HK-2 (cell line): ENCODE measurements around the gene RC3H2.
"Not testable (repeated sequence)": the region's sequence is repeated elsewhere in the genome, so short reads cannot be mapped to it uniquely, and the experiment has no call there.

Experiments
- DNase-seq: peaks from one replicate; pipeline ENCODE4 v3.0.0-alpha.2; 2018; ENCODE audit not compliant: unreplicated experiment

Gene RC3H2

DNA sequence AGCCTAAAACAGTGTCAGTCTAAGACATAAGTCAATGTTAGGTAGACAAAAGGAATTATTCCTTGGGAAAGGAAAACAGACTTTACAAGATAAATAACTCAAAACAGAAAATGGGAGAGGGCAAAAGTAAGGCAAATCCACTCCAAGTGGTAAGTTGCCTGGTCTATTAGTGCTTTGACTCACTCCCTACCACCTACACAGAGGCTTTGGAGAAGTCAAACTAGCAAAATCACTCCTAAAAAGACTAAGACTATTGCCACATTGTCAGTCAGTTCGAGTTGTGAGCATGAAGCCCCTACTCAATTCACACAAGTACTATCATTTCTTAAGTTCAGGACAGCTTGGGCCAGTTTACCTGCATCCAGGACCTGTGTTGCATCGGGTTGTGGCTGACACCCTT is 13.2 kb upstream of the RC3H2 start:
- no peak for DNase-seq

DNA sequence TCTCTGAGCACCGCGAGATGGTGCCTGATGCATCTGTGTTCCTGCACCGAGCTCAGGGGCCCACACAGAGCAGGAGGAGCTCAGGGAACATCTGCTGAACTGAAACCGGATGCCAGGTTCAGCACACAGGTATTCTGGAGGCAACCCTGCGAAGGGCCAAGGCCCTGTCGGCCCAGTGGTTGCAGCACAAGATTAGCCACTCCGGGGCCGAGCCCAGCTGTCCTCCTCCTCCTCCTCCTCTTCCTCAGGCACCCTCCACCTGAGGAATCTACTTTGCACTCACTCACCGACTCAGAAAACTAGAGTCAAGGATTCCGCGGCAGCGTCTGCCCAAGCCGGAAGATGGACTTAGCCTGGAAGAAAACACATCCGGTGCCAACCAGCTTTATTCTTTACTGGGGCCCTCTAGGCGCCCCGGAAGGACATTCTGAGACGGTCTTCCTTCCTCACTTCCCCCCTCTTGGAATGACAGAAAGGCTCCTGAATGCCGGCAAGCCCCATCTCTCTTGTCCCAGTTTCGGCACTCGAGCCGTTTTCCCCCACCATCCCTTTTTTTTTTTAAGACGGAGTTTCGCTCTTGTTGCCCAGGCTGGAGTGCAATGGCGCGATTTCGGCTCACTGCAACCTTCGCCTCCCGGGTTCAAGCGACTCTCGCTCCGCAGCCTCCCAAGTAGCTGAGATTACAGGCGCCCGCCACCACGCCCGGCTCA is 8.0 kb upstream of the RC3H2 start, which contains the start of gene ZBTB6:
ZBTB6 (minus strand) TSS at position 360 of the 710 bp plus-strand sequence. CDS start 1,251 bp downstream, outside the sequence.
- peak; percentile 80 for DNase-seq

DNA sequence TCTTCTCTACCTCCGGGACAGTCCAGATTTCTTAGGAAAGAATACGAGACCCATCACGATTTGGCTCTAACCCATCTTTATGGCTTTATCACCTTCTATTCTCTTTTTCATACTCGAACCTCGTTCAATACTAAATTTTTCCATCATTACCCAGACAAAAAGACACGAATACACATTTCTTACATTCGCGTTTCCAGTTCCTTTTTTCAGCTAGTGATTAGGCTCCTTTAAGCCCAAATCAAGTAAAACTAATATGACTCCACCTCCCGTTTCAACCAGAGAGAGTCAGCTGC is 7.5 kb upstream of the RC3H2 start:
- DNase-seq, result no peak

GRCh38 chr9:122906122-122906521 is 963 bp upstream of the RC3H2 start:
- not testable (repeated sequence) for DNase-seq

- DNase-seq, result peak; percentile 64
Measured at GRCh38 chr9:122904466-122904822, 715 bp downstream of the RC3H2 start.

GRCh38 chr9:122900791-122901190 is 4.4 kb downstream of the RC3H2 start:
- DNase-seq, result no peak

GRCh38 chr9:122897969-122898368 is 7.2 kb downstream of the RC3H2 start:
- DNase-seq, result no peak

- no peak for DNase-seq
Measured at GRCh38 chr9:122888480-122888879, 16.7 kb downstream of the RC3H2 start.

- DNase-seq, result no peak
Measured at GRCh38 chr9:122883125-122883524, 22.0 kb downstream of the RC3H2 start.

GRCh38 chr9:122879443-122879842 is 25.7 kb downstream of the RC3H2 start:
- DNase-seq, result no peak

DNA sequence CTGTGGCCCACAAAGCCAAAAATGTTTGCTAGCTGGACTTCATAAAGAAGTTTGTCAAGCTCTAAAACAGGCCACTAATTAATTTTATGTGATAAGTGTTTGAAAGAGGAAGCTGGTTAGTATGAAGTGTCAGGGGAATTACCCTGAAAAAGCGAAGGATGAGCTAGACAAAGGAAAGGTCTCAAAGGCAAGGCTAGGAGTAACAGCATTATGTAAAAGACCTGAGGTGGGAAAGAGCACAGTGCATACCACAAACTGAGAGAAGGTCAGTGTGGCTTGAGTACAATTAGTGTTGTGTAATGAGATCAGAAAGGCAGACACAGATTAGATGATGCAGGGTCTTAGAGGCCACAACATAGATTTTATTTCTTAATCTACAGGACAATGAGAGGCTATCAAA is 29.6 kb downstream of the RC3H2 start:
- DNase-seq, result no peak

GRCh38 chr9:122867276-122867675 is 37.9 kb downstream of the RC3H2 start:
- not testable (repeated sequence) for DNase-seq

DNA sequence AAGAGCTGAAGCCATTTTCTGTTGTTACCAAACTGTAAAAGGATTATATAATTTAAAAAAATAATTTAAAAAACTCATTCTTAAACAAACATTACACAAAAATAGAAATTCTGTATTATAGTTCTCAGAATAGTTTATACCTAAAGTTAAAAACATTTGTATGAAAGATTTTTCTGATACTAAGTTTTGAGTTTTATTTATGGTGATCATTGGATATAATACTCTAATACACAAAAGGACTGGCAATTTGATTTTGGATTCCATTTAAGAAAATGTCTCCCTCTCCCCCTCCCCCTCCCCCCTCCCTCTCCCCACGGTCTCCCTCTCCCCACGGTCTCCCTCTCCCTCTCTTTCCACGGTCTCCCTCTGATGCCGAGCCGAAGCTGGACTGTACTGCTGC is 39.1 kb downstream of the RC3H2 start:
- no peak for DNase-seq

GRCh38 chr9:122865300-122865699 is 39.9 kb downstream of the RC3H2 start:
- no peak for DNase-seq

GRCh38 chr9:122863407-122863806 is 41.8 kb downstream of the RC3H2 start:
- no peak for DNase-seq

DNA sequence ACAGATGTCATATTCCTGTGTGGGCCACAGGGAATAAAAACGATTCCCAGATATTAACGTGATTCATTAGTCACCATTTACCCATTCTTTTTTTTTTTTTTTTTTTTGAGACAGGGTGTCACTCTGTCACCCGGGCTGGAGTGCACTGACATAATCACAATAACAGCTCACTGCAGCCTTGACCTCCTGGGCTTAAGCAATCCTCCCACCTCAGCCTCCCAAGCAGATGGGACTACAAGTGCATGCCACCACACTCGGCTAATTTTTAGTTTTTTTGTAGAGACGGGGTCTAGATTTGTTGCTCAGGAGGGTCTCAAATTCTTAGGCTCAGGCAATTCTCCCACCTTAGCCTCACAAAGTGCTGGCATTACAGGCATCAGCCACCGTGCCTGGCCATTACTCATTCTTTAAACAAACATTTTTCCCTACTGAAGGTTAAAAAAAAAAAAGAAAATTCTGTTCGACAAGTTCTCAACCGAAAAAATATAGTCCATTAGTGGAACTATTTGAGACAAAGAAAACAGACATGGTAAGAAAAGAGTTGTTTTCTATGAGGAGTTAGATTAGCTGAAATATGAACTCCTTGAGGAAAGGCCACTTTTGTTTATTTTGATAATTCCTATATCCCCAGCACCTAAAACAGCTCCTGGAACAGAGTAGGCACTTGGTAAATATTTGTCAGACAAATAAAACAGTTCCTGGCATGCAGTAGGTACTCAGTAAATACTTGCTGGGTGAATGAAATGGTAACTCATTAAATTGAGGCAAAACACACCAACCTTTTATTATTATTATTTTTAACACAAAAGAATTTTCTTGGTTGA is 44.6 kb downstream of the RC3H2 start:
- no peak for DNase-seq

GRCh38 chr9:122857815-122858214 is 47.3 kb downstream of the RC3H2 start:
- DNase-seq, result no peak

GRCh38 chr9:122852085-122852786 is 52.9 kb downstream of the RC3H2 start:
- DNase-seq, result not testable (repeated sequence)

- no peak for DNase-seq
Measured at GRCh38 chr9:122848256-122848943, 56.8 kb downstream of the RC3H2 start.

DNA sequence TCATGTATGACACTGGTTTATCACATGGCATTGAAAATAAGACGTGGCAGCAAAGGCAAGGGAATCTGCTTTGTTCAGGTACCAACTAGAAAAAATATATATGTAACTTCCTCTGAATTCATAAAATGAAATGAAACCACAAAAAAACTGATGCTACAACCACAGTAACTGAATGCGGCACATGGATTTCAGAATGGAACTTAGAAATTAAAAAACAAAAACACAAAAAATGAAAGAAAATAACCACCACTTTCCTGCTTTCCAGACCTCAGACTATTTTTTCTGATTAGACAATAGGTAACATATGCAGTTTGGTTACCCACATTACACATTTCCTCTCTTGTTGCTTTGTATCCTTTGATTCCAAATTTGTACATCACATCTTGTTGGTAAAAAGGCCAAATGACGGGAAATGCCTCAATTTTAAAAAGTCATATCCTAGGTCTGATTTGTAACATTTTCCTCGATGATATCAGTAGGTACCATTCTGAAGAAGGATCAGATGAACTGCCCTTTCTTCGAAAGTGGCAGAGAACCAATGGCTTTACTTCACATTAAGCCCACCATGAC is 58.7 kb downstream of the RC3H2 start:
- no peak for DNase-seq

GRCh38 chr9:122845116-122845515 is 60.0 kb downstream of the RC3H2 start:
- no peak for DNase-seq

DNA sequence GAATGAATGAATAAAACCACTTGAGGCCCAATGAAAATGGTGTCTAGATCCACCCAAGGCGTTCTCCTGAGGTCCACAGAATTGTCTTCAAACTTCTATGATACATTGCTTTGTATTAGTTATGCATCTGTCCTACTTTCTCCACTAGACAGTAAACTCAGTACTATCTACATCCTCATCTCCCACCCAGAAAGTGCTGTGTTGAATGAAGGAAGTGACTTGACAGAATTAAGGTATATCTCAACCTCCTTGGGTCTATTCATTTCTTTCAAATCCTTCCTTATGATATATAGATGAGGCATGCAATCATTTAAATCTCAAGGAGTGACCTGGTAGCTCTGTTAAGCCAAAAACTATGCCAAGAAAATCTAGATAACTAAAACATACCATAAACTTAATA is 61.0 kb downstream of the RC3H2 start:
- DNase-seq, result no peak
